ENCODE results near the gene PODXL2.

The PODXL2 gene

DNA sequence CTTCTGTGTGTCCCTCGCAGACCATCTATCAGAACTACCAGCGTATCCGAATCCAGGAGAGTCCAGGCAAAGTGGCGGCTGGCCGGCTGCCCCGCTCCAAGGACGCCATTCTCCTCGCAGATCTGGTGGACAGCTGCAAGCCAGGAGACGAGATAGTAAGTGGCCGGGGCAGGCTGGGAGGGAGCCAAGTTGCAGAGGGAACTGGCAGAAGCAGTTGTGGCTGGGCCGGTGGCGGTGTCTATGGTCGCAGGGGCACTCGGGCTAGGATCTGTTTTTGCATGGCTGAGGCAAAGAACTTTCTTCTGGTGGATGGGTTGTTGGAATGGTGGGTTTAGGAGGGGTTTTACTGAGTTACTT lies 20.6 kb upstream of the PODXL2 start:
- no peak for DNase-seq (ENCODE audit: low read depth)
- no peak overlapping the region for H3K4me3 ChIP-seq (ENCODE audit: low read depth, low read length)
- TF ChIP-seq, protein P1, sequence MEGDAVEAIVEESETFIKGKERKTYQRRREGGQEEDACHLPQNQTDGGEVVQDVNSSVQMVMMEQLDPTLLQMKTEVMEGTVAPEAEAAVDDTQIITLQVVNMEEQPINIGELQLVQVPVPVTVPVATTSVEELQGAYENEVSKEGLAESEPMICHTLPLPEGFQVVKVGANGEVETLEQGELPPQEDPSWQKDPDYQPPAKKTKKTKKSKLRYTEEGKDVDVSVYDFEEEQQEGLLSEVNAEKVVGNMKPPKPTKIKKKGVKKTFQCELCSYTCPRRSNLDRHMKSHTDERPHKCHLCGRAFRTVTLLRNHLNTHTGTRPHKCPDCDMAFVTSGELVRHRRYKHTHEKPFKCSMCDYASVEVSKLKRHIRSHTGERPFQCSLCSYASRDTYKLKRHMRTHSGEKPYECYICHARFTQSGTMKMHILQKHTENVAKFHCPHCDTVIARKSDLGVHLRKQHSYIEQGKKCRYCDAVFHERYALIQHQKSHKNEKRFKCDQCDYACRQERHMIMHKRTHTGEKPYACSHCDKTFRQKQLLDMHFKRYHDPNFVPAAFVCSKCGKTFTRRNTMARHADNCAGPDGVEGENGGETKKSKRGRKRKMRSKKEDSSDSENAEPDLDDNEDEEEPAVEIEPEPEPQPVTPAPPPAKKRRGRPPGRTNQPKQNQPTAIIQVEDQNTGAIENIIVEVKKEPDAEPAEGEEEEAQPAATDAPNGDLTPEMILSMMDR (IDR thresholded peaks at IDR 0.05; ENCODE audit: low read depth, low read length): no peak
- TF ChIP-seq POLR2A (IDR thresholded peaks at IDR 0.05; ENCODE audit: extremely low read depth, insufficient read length): no peak
- TF ChIP-seq MYC (IDR thresholded peaks at IDR 0.05; ENCODE audit: low read depth, low read length): no peak
- no peak for TF ChIP-seq MAX (IDR thresholded peaks at IDR 0.05; ENCODE audit: low read depth, low read length)

- no peak for DNase-seq (ENCODE audit: low read depth)
- TF ChIP-seq, protein P1 (IDR thresholded peaks at IDR 0.05; ENCODE audit: low read depth, low read length): no peak
- no peak for TF ChIP-seq MYC (IDR thresholded peaks at IDR 0.05; ENCODE audit: low read depth, low read length)
- no peak for TF ChIP-seq MAX (IDR thresholded peaks at IDR 0.05; ENCODE audit: low read depth, low read length)
- TF ChIP-seq POLR2A (IDR thresholded peaks at IDR 0.05; ENCODE audit: extremely low read depth, insufficient read length): no peak
- H3K4me3 ChIP-seq (ENCODE audit: low read depth, low read length): no peak overlapping the region
These were observed 18.9 kb upstream of the PODXL2 start for GRCh38 chr3:127610105-127610504.

- no peak for DNase-seq (ENCODE audit: low read depth)
- TF ChIP-seq POLR2A (IDR thresholded peaks at IDR 0.05; ENCODE audit: extremely low read depth, insufficient read length): no peak
- no peak for TF ChIP-seq MAX (IDR thresholded peaks at IDR 0.05; ENCODE audit: low read depth, low read length)
- TF ChIP-seq MYC (IDR thresholded peaks at IDR 0.05; ENCODE audit: low read depth, low read length): no peak
These were observed 17.7 kb upstream of the PODXL2 start for GRCh38 chr3:127611251-127611650.

GRCh38 chr3:127612966-127613365 lies 16.0 kb upstream of the PODXL2 start:
- no peak overlapping the region for H3K4me3 ChIP-seq (ENCODE audit: low read depth, low read length)
- peak; percentile 39 for DNase-seq (ENCODE audit: low read depth)
- TF ChIP-seq, protein P1 (IDR thresholded peaks at IDR 0.05; ENCODE audit: low read depth, low read length): no peak
- TF ChIP-seq POLR2A (IDR thresholded peaks at IDR 0.05; ENCODE audit: extremely low read depth, insufficient read length) (no peak), MYC (IDR thresholded peaks at IDR 0.05; ENCODE audit: low read depth, low read length) (no peak)

More at GRCh38 chr3:127611251-127611650, 17.7 kb upstream of the PODXL2 start:
- no peak overlapping the region for H3K4me3 ChIP-seq (ENCODE audit: low read depth, low read length)

DNA sequence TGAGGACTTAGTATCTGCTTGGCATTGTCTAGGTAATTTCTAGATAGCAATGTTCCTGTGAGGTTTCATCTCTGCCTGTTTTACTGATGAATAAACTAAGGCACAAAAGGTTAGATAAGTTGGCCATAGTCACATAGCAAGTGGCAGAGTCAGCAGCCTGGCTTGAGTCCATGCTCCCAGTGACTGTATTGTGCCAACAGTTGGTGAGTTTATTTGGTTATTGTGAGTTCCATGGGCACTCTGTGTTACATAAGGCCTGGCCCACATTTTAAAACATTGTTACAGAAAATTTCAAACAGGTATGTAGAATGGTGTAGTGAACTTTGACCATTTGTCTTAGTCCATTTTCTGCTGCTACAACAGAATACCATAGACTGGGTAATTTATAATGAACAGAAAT lies 15.6 kb upstream of the PODXL2 start:
- TF ChIP-seq POLR2A (IDR thresholded peaks at IDR 0.05; ENCODE audit: extremely low read depth, insufficient read length) (no peak), MYC (IDR thresholded peaks at IDR 0.05; ENCODE audit: low read depth, low read length) (no peak), MAX (IDR thresholded peaks at IDR 0.05; ENCODE audit: low read depth, low read length) (no peak)
- TF ChIP-seq, protein P1 (IDR thresholded peaks at IDR 0.05; ENCODE audit: low read depth, low read length): no peak
- DNase-seq (ENCODE audit: low read depth): no peak
- H3K4me3 ChIP-seq (ENCODE audit: low read depth, low read length): no peak overlapping the region

DNA sequence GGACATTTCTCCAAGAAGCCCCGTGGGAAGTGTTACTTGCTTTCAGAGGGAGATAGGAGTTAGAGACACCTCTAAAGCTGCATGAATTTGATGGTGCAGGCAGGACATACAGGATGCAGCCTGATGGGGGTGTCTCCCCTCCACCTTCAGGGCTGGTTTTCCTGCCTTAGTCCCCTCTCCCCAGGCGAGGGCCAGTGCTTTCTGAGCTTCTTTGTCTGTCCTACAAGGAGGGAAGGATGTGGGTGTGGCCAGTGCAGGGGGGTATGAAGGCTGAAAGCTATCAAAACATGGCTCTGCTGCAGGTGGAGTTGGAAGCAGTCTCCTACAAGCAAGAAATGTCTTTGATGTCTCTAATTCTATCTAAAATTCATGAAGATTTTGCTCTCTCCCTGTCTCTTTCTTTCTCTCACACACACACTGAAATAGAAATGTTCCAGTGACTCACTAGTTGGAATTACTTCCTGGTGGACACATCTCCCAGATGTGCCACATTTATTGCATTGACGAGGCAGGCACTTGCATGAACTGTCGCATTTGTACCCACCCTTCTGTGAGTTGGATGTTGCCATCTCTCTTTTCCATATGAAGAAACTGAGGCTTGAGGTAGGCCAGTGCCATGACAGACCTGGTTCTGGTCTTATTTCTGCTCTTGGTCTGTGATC lies 13.9 kb upstream of the PODXL2 start:
- TF ChIP-seq MYC (IDR thresholded peaks at IDR 0.05; ENCODE audit: low read depth, low read length) (no peak), MAX (IDR thresholded peaks at IDR 0.05; ENCODE audit: low read depth, low read length) (no peak), POLR2A (IDR thresholded peaks at IDR 0.05; ENCODE audit: extremely low read depth, insufficient read length) (no peak)
- TF ChIP-seq, protein P1 (IDR thresholded peaks at IDR 0.05; ENCODE audit: low read depth, low read length): no peak
- no peak overlapping the region for H3K4me3 ChIP-seq (ENCODE audit: low read depth, low read length)
- DNase-seq (ENCODE audit: low read depth): no peak
